ENCODE measurements around the gene ZNF892.

ZNF892 gene

GRCh38 chr2:95207111-95207961, at the start of gene ZNF892:
ZNF892 (plus strand) TSS chr2:95207521; CDS start chr2:95207816, 295 bp downstream.
- peak; percentile 48 to 71 (median 54) for DNase-seq

GRCh38 chr2:95158441-95158840, 48.9 kb upstream of the ZNF892 start:
- DNase-seq = no peak

DNA sequence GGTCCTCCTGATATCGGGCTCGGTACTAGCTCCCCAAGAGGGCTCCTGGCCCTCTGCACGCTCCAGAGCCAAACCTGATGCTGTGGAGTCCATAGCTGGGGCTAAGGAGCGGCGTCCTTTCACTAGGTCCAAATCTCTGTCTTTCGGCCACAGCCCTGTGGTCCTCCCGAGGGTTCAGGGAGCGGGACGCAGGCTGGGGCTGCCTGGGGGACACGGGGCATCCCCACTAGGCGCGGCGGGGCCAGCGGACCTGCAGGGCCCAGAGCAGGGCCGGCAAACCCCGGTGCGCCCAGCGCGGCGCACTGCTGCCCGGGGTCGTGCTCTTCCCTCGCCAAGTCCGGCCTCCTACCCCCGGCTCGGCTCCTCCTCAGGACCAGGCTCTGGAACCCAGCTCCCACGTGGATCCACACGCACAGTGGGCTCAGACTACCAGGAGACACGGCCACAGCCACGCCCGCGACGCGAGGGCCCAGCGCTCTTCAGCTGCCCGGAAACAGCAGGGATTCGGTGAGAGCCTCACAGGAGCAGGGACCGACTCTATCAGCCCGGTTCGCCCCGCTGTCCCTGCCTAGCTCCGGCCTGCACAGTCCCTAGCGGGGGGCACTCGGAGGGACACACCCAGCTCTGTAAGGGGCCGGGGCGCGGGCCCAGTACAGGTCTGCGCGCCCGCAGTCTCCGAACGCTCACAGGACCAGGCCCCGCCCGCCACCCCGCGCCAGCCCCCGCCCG, 48.3 kb upstream of the ZNF892 start:
- DNase-seq = peak in 3 of 4 experiments; percentile 5 to 47 (median 21)

DNA sequence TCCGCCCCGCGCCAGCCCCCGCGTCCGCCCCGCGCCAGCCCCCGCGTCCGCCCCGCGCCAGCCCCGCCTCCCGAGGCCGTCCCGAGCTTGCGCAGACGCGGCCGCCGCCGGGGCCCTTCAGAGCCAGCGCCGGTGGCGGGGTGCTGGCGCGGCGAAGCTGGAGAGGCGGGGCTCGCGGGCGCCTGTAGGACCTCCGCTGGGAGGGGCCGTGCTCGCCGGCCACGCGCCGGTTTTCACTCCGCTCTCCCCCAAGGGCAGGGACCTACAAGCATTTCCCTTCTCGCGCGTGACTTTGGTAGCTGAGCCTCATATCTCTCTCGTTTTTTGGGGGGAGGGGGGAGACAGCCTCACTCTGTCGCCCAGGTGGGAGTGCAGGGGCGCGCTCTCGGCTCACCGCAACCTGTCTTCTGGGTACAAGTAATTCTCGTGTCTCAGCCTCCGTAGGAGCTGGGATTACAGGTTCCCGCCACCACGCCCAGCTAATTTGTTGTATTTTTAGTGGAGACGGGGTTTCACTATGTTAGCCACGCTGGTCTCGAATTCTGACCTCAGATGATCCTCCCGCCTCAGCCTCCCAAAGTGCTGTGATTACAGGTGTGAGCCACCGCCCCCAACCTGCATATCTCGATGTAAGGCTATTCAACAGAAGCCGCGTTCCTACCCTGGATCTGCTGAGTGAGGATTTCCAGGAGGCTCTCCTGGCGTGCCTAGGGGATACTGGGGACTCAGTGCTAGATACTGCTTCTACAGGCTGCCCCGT, 47.5 kb upstream of the ZNF892 start, which contains the start of gene ZNF514:
ZNF514 (minus strand) TSS at position 159 of the 760 bp plus-strand sequence. CDS start 6,595 bp downstream, outside the sequence.
- peak; percentile 29 to 75 (median 40) for DNase-seq

GRCh38 chr2:95165030-95165370, 42.3 kb upstream of the ZNF892 start:
- DNase-seq = peak in 1 of 4 experiments; percentile 21

GRCh38 chr2:95165371-95166064, 41.8 kb upstream of the ZNF892 start, which contains the start of gene ZNF2:
ZNF2 (plus strand) TSS chr2:95165809; CDS start chr2:95176227, 10,418 bp downstream.
- peak; percentile 85 to 92 (median 92) for DNase-seq

- no peak for DNase-seq
Measured at GRCh38 chr2:95166065-95166763, 41.1 kb upstream of the ZNF892 start.

DNA sequence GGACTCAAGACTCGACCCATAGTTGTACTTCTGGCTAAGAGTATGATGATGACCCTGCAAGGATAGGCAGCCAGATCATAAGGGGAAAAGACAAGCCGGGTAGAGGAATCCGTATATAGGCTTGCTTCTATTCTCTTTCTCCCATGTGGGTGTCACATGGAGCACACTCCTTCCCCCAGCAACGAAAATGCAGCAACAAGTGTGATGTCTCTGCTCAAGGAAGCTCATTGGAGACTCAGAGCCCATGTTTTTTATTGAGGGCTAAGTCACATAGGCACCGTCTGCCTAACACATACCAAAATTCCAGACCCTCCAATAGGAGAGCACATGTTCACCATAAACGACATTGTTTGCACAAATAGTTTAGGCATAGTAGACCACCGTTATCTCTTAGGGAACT, 35.4 kb upstream of the ZNF892 start:
- no peak for DNase-seq

DNA sequence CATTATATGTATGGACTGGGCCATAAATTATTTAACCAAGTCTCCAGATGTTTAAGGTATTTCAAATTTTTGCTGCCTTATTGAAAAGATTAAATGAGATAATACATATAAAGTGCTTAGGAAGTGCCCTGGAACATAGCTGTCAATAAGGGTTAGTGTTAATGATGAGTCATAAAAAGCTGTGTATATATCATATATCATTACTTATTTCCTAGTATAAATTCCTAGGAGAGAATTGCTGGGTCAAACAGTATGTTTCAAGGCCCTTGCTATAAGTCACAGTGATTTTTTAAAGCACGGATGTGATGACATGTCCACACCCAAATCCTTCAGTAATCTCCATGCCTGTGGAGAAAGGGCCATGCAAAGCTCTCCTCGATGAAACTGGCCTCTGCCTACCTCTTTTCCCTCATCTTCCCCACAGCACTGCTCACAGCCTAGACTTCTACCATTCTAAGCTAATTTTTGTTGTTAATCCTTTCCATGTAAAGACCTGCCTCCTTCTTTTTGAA, 33.2 kb upstream of the ZNF892 start:
- no peak for DNase-seq

- DNase-seq = no peak
Measured at GRCh38 chr2:95179451-95179850, 27.9 kb upstream of the ZNF892 start.

DNA sequence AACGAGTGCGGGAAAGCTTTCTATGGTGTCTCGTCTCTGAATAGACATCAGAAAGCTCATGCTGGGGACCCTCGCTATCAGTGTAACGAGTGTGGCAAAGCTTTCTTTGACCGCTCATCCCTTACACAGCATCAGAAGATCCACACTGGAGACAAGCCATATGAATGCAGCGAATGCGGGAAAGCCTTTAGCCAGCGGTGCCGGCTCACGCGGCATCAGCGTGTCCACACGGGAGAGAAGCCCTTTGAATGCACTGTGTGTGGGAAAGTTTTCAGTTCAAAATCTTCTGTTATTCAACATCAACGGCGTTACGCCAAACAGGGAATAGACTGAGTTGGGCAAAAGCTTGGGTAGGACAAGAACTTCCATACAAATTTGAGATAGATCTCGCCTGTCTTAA, 25.5 kb upstream of the ZNF892 start:
- DNase-seq = no peak

DNA sequence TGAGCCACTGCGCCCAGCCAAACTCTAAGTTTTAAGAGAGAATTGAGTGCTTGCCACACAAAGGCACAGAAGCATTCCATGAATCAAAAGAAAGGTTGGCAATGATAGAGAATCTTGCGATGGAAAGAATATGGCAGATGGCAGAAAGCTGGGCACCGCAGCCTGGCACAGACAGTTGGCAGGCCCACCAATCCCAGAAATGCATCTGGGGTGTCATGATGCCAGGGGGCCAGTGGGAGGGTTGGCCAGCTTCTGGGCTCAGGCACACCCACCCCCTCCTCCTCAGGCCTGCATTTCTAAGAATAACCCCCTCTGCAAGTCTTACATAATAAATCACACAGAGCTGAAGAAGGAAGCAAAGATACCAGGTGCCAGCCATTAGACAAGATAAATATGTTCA, 22.1 kb upstream of the ZNF892 start:
- no peak for DNase-seq

DNA sequence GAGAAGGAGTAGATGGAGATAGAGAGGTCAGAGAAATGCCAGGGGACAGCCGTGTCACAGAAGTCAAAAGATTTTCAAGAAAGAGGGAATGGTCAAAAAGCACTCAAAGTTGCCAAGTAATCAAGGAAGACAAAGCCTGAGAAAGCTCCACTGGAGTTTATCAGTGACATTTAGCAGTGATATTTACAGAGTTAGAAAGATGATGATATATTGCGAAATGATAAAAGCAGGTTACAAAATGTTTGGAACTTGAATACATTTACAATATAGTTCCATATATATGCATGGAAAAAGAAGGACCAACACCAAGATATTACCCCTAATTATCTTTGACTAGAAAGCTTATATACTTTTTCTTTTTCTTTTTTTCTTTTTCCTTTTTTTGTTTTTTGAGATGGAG, 21.3 kb upstream of the ZNF892 start:
- DNase-seq = no peak

DNA sequence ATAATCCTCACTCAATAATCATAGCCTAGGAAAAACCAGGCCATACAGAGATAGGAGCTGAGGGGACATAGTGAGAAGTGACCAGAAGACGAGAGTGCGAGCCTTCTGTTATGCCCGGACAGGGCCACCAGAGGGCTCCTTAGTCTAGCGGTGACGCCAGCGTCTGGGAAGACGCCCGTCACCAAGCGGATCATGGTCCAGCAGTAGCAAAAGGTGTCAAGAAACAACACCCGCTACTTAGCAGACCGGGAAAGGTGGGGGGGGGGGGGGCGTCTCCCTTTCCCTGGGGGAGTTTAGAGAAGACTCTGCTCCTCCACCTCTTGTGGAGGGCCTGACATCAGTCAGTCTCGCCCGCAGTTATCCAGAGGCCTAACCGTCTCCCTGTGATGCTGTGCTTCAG, 14.4 kb upstream of the ZNF892 start:
- peak in 2 of 4 experiments; percentile 32 to 39 for DNase-seq

- no peak for DNase-seq
Measured at GRCh38 chr2:95203911-95204310, 3.4 kb upstream of the ZNF892 start.

GRCh38 chr2:95204396-95204795, 2.9 kb upstream of the ZNF892 start:
- DNase-seq = no peak

GRCh38 chr2:95206096-95206495, 1.2 kb upstream of the ZNF892 start:
- DNase-seq = no peak

DNA sequence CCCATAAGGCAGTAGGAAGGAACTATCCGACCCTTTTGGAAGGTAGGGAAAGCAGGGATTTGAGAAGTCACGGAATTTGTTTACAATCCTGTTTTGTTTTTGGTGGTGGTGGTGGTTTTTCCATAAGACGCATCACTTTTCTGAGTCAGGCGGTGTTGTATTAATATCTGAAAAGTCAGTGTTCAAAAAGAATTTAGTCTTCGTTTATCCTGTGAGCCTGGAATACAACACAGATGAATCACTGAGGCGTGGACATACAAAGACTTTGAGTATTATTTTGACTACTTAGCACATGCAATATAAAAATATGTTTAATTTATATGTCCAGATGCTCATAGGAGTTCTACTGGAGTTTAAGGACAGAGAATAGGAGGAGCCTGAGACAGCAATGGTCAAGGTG, 785 bp downstream of the ZNF892 start:
- no peak for DNase-seq

- DNase-seq = no peak
Measured at GRCh38 chr2:95215018-95215612, 7.8 kb downstream of the ZNF892 start.

DNA sequence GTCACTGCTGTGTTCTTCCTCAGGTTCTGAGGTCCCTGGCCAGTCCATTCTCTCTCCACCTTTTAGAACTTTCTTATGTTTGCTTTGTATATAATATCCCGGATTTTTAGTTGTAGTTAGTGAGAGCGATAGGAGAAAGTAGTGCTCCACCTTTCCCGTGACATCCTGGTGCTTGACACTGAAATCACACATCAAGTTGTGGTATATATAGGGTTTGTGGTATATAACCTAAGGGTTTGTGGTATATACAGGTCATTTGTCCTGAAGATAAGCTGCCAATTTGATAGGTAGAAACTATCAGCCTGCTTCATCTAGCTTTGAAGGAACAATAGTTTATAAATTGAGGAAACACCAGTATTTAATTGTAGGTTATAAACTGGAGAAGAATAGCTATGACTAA, 13.1 kb downstream of the ZNF892 start:
- no peak for DNase-seq

- no peak for DNase-seq
Measured at GRCh38 chr2:95225658-95226057, 18.3 kb downstream of the ZNF892 start.

Data from activated naive CD4-positive, alpha-beta T cell (primary cell).